Uterus (tissue), 2 donors: ENCODE measurements around the gene JAK2.

Experiments
- CTCF ChIP-seq, 4 experiments: fragments of 200-600 bp in 2 of 4; fragments of 450-650 bp in 2 of 4; sonication (generic) in 2 of 4; IDR thresholded peaks; one replicate each; pipeline ENCODE4 v1.5.1; 2016 to 2019; ENCODE audit warnings: antibody characterized with exemption in 4 of 4, mild to moderate bottlenecking in 2 of 4, moderate library complexity in 1 of 4
- POLR2A ChIP-seq, 2 donors: fragments of 450-650 bp; IDR thresholded peaks; one replicate each; pipeline ENCODE4 v1.6.1; 2016; ENCODE audit warnings: antibody characterized with exemption in 2 of 2, mild to moderate bottlenecking in 1 of 2, moderate library complexity in 1 of 2

GRCh38 chr9:5062631-5063030, 77.6 kb downstream of the JAK2 start:
- no peak for TF ChIP-seq CTCF (IDR thresholded peaks at IDR 0.05)
- no peak for TF ChIP-seq POLR2A (IDR thresholded peaks at IDR 0.05)
